Activated naive CD4-positive, alpha-beta T cell treated with anti-CD3 and anti-CD28 coated beads for 36 hours (primary cell): Measurements from ENCODE around the gene VSIG2. TPM values are rescaled to one million over a fixed set of nuclear protein-coding genes. Genes with fewer than 3 reads are reported as not detected.

Experiments
- CTCF ChIA-PET: fragments of 350-600 bp; sonication (Branson Sonifier 250); formaldehyde crosslinking; loops from one replicate; lab custom pipeline; 2021; ENCODE audit warnings: antibody characterized with exemption; lab: Charles Lee
- DNase-seq: peaks from one replicate; pipeline ENCODE4 v3.0.0-alpha.2; 2020
- H3K27ac Mint-ChIP-seq: one replicate; pipeline ENCODE4 v1.8.0; 2021; ENCODE audit warnings: mild to moderate bottlenecking, mixed read lengths
- H3K27me3 Mint-ChIP-seq: one replicate; pipeline ENCODE4 v1.8.0; 2021; ENCODE audit warnings: low read depth, mixed read lengths
- H3K36me3 Mint-ChIP-seq: one replicate; pipeline ENCODE4 v1.8.0; 2021; ENCODE audit warnings: low read depth, mixed read lengths
- H3K4me1 Mint-ChIP-seq: one replicate; pipeline ENCODE4 v1.8.0; 2021; ENCODE audit warnings: low read depth, mixed read lengths
- H3K4me3 Mint-ChIP-seq: one replicate; pipeline ENCODE4 v1.8.0; 2021; ENCODE audit warnings: mild to moderate bottlenecking, moderate library complexity, mixed read lengths
- H3K9me3 Mint-ChIP-seq: one replicate; pipeline ENCODE4 v1.8.0; 2021; ENCODE audit warnings: mixed read lengths
- intact Hi-C: fragments of 100-400 bp; cut with micrococcal nuclease; formaldehyde crosslinking; loops from one replicate; pipeline ENCODE4 v1.15.1; 2023
- total RNA-seq, 2 experiments: library from RNA; stranded (reverse); gene quantifications; one replicate each; pipeline ENCODE4 v1.2.3, GENCODE V29; 2021

VSIG2 gene
- total RNA-seq, 2 experiments from 2014 or later, result 0.20 to 0.29 TPM

DNA sequence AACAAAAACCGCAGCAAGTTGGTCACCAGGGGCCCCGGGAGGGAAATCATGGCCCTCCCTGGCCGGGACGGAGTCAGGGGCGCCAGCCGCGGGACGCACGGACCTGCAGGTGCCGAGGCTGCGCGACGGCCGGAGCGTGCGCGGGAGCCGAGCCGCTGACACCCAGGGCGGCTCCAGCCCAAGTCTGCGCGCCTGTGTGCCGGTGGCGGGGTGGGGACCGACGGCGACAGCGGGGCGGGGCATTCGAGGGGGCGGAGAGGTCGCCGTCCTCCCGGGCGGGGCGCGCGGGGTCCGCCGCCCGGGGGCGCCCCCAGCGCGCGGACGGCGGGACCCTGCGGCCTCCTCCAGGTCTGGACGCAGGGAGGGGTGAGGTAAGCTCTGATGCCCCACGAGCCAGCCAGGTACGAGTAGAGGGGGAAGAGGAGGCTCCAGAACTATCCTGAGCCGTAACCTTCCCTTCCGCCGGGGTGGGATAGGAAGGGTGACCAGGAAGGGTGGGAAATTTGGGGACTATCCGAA is 10.1 kb upstream of the VSIG2 start, which contains the start of gene ESAM:
Gene ESAM (minus strand): TSS at position 186 of the 519 bp plus-strand sequence. CDS start 136 bp downstream, at position 50.
- Mint-ChIP-seq H3K4me1 (peaks cover 30% of the 10 kb centered on the region), H3K27ac (no peak within 1 kb of the TSS), H3K4me3 (peak within 1 kb of the TSS; percentile 96), H3K36me3 (peaks cover 2% of the 10 kb centered on the region), H3K9me3 (no peaks in the 10 kb centered on the region), H3K27me3 (peaks cover 35% of the 10 kb centered on the region)
- intact Hi-C loops, result no loop called here
- CTCF ChIA-PET, result interaction anchor here (0.5 to 6.2 kb wide), 19 partner anchors 10 to 118 kb away, joined by 3 to 83 read pairs (median 6); partner anchors contain the start of genes MSANTD2, SIAE and SPA17
- DNase-seq, result peak; percentile 68

DNA sequence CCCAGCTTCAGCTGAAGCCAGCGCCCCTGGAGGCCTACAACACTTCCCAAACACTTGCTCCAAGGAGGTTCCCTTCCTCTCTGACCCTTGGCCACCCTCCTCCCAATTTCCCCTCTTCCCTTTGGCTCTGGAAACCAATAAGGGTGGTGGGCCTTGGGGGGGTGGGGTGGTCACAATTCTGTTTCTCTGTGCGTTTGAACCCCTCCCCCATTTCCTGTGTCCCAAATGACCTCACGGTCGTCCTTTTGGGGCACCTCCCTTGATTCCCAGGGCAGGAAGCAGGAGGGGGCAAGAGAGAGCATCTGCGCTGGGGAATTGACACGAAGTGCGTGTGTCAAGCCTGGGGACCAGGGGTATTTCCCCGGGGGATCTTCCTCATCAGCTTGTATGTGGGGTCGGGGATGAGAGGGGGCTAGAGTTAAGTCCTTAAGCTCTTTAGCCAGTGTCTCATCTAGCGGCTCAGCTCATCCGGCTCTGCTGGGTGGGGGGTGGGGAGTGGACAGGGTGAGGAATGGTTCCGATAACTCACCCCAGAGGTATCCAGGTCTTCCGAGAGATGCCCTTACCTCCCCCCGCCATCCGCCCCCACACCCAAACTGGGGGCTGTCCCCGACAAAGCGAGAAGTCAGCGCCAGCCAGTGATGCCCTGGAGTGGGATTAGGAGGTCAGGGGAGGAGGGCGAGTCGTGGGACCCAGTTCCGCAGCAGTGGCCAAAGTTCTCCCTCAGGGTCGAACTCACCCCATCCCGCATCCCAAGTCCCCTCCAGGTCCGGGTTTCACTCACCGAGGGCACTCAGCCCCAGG is 9.4 kb upstream of the VSIG2 start:
- Mint-ChIP-seq H3K27ac (no peak overlapping the region), H3K36me3 (no peaks in the 10 kb centered on the region), H3K4me1 (peaks cover 30% of the 10 kb centered on the region), H3K27me3 (peaks cover 37% of the 10 kb centered on the region), H3K4me3 (peak overlapping the region; percentile 67), H3K9me3 (no peaks in the 10 kb centered on the region)
- no peak for DNase-seq
- intact Hi-C loops, result no loop called here
- CTCF ChIA-PET, result interaction anchor here (0.5 to 6.2 kb wide), 14 partner anchors 15 to 176 kb away, joined by 3 to 83 read pairs (median 4); partner anchors contain the start of gene MSANTD2

DNA sequence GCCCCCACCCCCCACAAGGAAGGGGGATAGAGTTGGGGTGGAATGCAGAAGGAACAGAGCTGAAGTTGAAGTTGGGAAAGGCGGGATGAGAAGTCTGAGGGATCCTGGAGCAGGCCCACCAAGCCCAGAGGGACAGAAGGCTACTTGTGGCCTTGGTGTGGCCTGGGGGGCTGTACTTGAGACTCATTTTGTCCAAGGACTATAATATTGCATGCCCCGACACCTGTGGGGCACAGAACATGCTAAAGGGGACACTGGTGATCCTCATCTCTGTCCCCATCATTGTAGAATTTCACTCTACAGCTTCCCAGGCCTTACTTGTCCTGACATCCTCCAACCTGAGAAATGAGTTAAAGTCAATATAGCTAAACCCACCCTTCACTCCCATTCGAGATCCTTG is 8.8 kb upstream of the VSIG2 start:
- Mint-ChIP-seq H3K27me3 (peaks cover 44% of the 10 kb centered on the region), H3K36me3 (no peaks in the 10 kb centered on the region)
- intact Hi-C loops, result no loop called here

DNA sequence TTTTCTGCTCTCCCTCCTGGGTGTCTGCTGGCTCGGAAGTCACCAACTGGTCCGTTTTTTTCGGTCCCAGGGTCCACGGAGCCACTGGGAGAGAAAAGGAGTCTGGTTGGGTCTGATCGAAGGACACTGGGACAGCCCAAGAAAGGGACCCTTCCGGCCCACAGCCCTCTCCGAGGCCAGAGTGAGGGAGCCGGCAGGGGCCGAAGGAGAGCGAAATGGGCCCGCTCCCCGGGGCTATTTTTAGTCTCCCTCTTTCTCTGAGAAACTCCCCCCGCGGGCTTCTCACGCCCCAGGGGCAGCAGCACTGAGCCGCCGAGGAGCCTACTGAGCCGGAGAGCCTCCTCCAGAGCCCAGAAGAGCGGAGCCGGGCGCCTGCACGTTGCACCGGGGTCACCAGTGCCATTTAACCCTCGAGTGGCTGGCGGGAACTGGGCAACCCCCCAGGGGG is 8.2 kb upstream of the VSIG2 start:
- no peaks in the 10 kb centered on the region for H3K36me3 Mint-ChIP-seq
- CTCF ChIA-PET, result interaction anchor here (1.0 to 2.2 kb wide), 3 partner anchors 14 to 73 kb away, joined by 3 to 13 read pairs (median 5); no protein-coding TSS in a partner anchor
- peaks cover 45% of the 10 kb centered on the region for H3K27me3 Mint-ChIP-seq
- intact Hi-C loops, result no loop called here
- H3K4me1 Mint-ChIP-seq, result peaks cover 30% of the 10 kb centered on the region
- H3K4me3 Mint-ChIP-seq, result peak overlapping the region; percentile 36
- DNase-seq, result no peak
- H3K27ac Mint-ChIP-seq, result no peak overlapping the region
- no peaks in the 10 kb centered on the region for H3K9me3 Mint-ChIP-seq

More for the DNA sequence above, 8.8 kb upstream of the VSIG2 start:
- H3K9me3 Mint-ChIP-seq, result no peaks in the 10 kb centered on the region
- H3K4me1 Mint-ChIP-seq, result peaks cover 30% of the 10 kb centered on the region
- CTCF ChIA-PET, result interaction anchor here (0.7 to 4.8 kb wide), 7 partner anchors 15 to 106 kb away, joined by 3 to 26 read pairs (median 5); no protein-coding TSS in a partner anchor
- H3K4me3 Mint-ChIP-seq, result no peak overlapping the region
- H3K27ac Mint-ChIP-seq, result no peak overlapping the region
- DNase-seq, result no peak

GRCh38 chr11:124759266-124760204 is 7.5 kb upstream of the VSIG2 start:
- intact Hi-C loops, result loop anchor here (10.0 kb wide), 1 partner anchor 645 kb away; the partner anchor contains the start of gene VWA5A
- H3K4me3 Mint-ChIP-seq, result peak overlapping the region; percentile 36
- no peaks in the 10 kb centered on the region for H3K36me3 Mint-ChIP-seq
- H3K4me1 Mint-ChIP-seq, result peaks cover 30% of the 10 kb centered on the region
- H3K9me3 Mint-ChIP-seq, result no peaks in the 10 kb centered on the region
- peaks cover 45% of the 10 kb centered on the region for H3K27me3 Mint-ChIP-seq
- CTCF ChIA-PET, result interaction anchor here (1.0 to 2.2 kb wide), 9 partner anchors 9 to 116 kb away, joined by 3 to 14 read pairs (median 7); no protein-coding TSS in a partner anchor
- H3K27ac Mint-ChIP-seq, result no peak overlapping the region
- DNase-seq, result no peak

GRCh38 chr11:124758355-124759265 is 6.6 kb upstream of the VSIG2 start:
- peak overlapping the region; percentile 56 for H3K4me3 Mint-ChIP-seq
- CTCF ChIA-PET, result interaction anchor here (1.0 to 2.7 kb wide), 13 partner anchors 10 to 136 kb away, joined by 3 to 21 read pairs (median 5); partner anchors contain the start of gene TBRG1
- peaks cover 30% of the 10 kb centered on the region for H3K4me1 Mint-ChIP-seq
- H3K27me3 Mint-ChIP-seq, result peaks cover 45% of the 10 kb centered on the region
- DNase-seq, result peak; percentile 80
- H3K36me3 Mint-ChIP-seq, result no peaks in the 10 kb centered on the region
- H3K27ac Mint-ChIP-seq, result no peak overlapping the region
- intact Hi-C loops, result loop anchor here (1.0 to 10.0 kb wide), 3 partner anchors 12 to 644 kb away; partner anchors contain the start of gene VWA5A
- no peaks in the 10 kb centered on the region for H3K9me3 Mint-ChIP-seq

- H3K4me1 Mint-ChIP-seq, result peaks cover 28% of the 10 kb centered on the region
- H3K36me3 Mint-ChIP-seq, result no peaks in the 10 kb centered on the region
- no peaks in the 10 kb centered on the region for H3K9me3 Mint-ChIP-seq
- intact Hi-C loops, result loop anchor here (10.0 kb wide), 1 partner anchor 643 kb away; the partner anchor contains the start of gene VWA5A
- peaks cover 43% of the 10 kb centered on the region for H3K27me3 Mint-ChIP-seq
- H3K27ac Mint-ChIP-seq, result no peak overlapping the region
- no peak for DNase-seq
- no peak overlapping the region for H3K4me3 Mint-ChIP-seq
- CTCF ChIA-PET, result interaction anchor here (0.7 to 2.7 kb wide), 7 partner anchors 11 to 135 kb away, joined by 3 to 21 read pairs (median 5); partner anchors contain the start of gene TBRG1
Observed at GRCh38 chr11:124757320-124757719, 5.3 kb upstream of the VSIG2 start.

DNA sequence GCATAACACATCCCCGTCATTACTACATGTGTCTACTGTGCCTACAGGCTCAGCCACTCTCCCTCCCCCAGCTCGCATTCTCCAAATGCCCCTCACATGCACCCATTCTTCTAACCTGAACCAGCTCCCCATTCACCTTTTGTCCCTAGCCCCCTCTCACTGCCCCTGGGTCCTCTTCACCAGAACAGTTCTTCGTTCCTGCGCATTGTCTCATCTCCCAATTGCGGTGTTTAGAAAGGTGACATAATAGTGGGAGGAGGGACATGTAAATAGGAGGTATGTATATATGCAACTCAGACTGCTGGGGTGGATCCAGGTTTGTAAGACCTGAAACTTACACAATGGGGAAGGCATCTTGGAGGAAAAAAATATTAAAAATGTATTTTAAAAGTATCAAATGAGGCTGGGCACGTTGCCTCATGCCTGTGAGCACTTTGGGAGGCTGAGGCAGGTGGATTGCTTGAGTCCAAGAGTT is 4.7 kb upstream of the VSIG2 start:
- Mint-ChIP-seq H3K9me3 (no peaks in the 10 kb centered on the region), H3K27ac (no peak overlapping the region), H3K36me3 (no peaks in the 10 kb centered on the region), H3K27me3 (peaks cover 43% of the 10 kb centered on the region), H3K4me1 (peaks cover 28% of the 10 kb centered on the region), H3K4me3 (no peak overlapping the region)
- CTCF ChIA-PET, result interaction anchor here (1.1 to 2.7 kb wide), 4 partner anchors 11 to 87 kb away, joined by 3 to 21 read pairs (median 4); no protein-coding TSS in a partner anchor
- no peak for DNase-seq
- intact Hi-C loops, result loop anchor here (10.0 kb wide), 1 partner anchor 642 kb away; the partner anchor contains the start of gene VWA5A

DNA sequence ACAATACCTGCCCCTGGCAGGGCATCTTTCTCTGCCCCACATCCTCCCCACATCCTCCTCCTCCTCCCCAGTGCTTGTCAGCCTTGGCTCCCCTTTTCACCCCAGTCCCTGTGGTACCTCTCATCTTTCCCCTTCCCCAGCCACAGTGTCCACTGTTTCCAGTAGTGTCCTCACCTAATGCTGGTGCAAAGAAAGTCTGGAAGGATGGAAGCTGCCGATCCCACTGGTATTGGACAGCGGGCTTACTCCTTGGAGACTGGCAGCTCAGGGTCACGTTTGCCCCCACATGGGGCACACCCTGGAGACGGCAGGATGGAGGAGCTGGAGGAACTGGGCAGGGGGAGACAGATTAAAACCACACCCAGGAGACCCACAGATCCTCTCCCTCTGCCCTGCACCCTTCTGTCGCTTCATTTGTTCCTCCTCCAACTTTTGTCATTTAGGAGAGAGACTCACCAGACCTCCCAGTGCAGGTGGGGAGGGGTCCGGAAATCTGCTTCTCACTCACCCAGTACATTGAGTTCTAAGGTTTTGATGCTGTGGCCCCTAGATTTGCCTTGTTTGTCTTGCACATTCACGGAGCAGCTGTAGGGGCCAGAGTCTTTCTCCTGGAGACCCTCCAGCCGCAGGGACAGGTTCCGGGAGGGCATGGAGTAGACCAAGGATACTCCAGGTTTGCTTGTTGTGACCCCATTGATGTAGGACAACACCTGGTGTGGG is 4.1 kb upstream of the VSIG2 start:
- CTCF ChIA-PET, result interaction anchor here (0.9 to 2.7 kb wide), 4 partner anchors 10 to 87 kb away, joined by 3 to 21 read pairs (median 4); no protein-coding TSS in a partner anchor
- H3K36me3 Mint-ChIP-seq, result no peaks in the 10 kb centered on the region
- intact Hi-C loops, result loop anchor here (10.0 kb wide), 1 partner anchor 641 kb away; the partner anchor contains the start of gene VWA5A
- peaks cover 39% of the 10 kb centered on the region for H3K27me3 Mint-ChIP-seq
- no peak overlapping the region for H3K4me3 Mint-ChIP-seq
- H3K9me3 Mint-ChIP-seq, result no peaks in the 10 kb centered on the region
- H3K27ac Mint-ChIP-seq, result no peak overlapping the region
- DNase-seq, result no peak
- peaks cover 24% of the 10 kb centered on the region for H3K4me1 Mint-ChIP-seq

GRCh38 chr11:124754710-124755109 is 2.7 kb upstream of the VSIG2 start:
- Mint-ChIP-seq H3K4me3 (no peak overlapping the region), H3K4me1 (peaks cover 18% of the 10 kb centered on the region), H3K36me3 (no peaks in the 10 kb centered on the region), H3K27me3 (peaks cover 29% of the 10 kb centered on the region), H3K27ac (no peak overlapping the region), H3K9me3 (no peaks in the 10 kb centered on the region)
- no peak for DNase-seq
- CTCF ChIA-PET, result interaction anchor here (0.9 kb wide), 2 partner anchors 8 to 10 kb away, joined by 3 to 4 read pairs; no protein-coding TSS in a partner anchor
- intact Hi-C loops, result loop anchor here (10.0 kb wide), 1 partner anchor 640 kb away; the partner anchor contains the start of gene VWA5A
